Measurements from ENCODE around the gene S100A14. TPM values are rescaled to one million over a fixed set of nuclear protein-coding genes. Genes with fewer than 3 reads are reported as not detected.

S100A14 gene
- total RNA-seq, 1 donor from 2014 or later: not detected

GRCh38 chr1:153568367-153569099 lies 47.6 kb downstream of the S100A14 start:
- peak overlapping the region; percentile 50 for H3K27ac Mint-ChIP-seq
- H3K9me3 Mint-ChIP-seq: no peaks in the 10 kb centered on the region
- H3K36me3 Mint-ChIP-seq (ENCODE audit: low read depth): no peaks in the 10 kb centered on the region
- ATAC-seq (ENCODE audit: low read depth) (peak; percentile 11), DNase-seq (peak; percentile 71)
- peaks cover 48% of the 10 kb centered on the region for H3K4me1 Mint-ChIP-seq
- intact Hi-C loops (cut with micrococcal nuclease): loop anchor here (1.0 kb wide), 6 partner anchors 35 to 216 kb away; partner anchors contain the start of gene CHTOP
- ChIA-PET CTCF (interaction anchor here (0.7 to 6.3 kb wide), 21 partner anchors 17 to 217 kb away, joined by 3 to 119 read pairs (median 4); partner anchors contain the start of genes CHTOP, S100A4, S100A5 and S100A6), POLR2A (interaction anchor here (0.9 to 3.9 kb wide), 5 partner anchors 23 to 66 kb away, joined by 4 to 44 read pairs (median 10); partner anchors contain the start of genes CHTOP, S100A4 and S100A6)
- peaks cover 6% of the 10 kb centered on the region for H3K27me3 Mint-ChIP-seq
- H3K4me3 Mint-ChIP-seq: peak overlapping the region; percentile 55
- peak; percentile 82 for TF ChIP-seq CTCF (IDR thresholded peaks at IDR 0.05)

GRCh38 chr1:153567621-153568366 lies 48.3 kb downstream of the S100A14 start:
- ATAC-seq (ENCODE audit: low read depth): no peak
- DNase-seq: no peak
- POLR2A ChIA-PET: interaction anchor here (0.9 to 3.9 kb wide), 5 partner anchors 23 to 67 kb away, joined by 4 to 44 read pairs (median 10); partner anchors contain the start of genes CHTOP, S100A4 and S100A6

GRCh38 chr1:153566414-153567371 lies 49.4 kb downstream of the S100A14 start:
- peak overlapping the region; percentile 70 for H3K4me3 Mint-ChIP-seq
- TF ChIP-seq CTCF (IDR thresholded peaks at IDR 0.05): no peak
- no peaks in the 10 kb centered on the region for H3K9me3 Mint-ChIP-seq
- DNase-seq (peak; percentile 71), ATAC-seq (ENCODE audit: low read depth) (peak; percentile 82)
- POLR2A ChIA-PET: interaction anchor here (0.6 to 4.3 kb wide), 21 partner anchors 9 to 423 kb away, joined by 3 to 115 read pairs (median 5); partner anchors contain the start of genes CHTOP, ILF2, INTS3 and JTB
- H3K4me1 Mint-ChIP-seq: peaks cover 36% of the 10 kb centered on the region
- H3K36me3 Mint-ChIP-seq (ENCODE audit: low read depth): no peaks in the 10 kb centered on the region
- H3K27ac Mint-ChIP-seq: peak overlapping the region; percentile 99
- H3K27me3 Mint-ChIP-seq: peaks cover 6% of the 10 kb centered on the region
- CTCF ChIA-PET: interaction anchor here (0.7 to 2.4 kb wide), 7 partner anchors 22 to 214 kb away, joined by 3 to 22 read pairs (median 7); partner anchors contain the start of gene S100A6
- intact Hi-C loops (cut with micrococcal nuclease): loop anchor here (1.0 kb wide), 2 partner anchors 21 to 30 kb away; partner anchors contain the start of gene S100A4

More at GRCh38 chr1:153567621-153568366, 48.3 kb downstream of the S100A14 start:
- H3K4me3 Mint-ChIP-seq: no peak overlapping the region
- peaks cover 42% of the 10 kb centered on the region for H3K4me1 Mint-ChIP-seq
- CTCF ChIA-PET: interaction anchor here (0.8 to 6.3 kb wide), 19 partner anchors 17 to 217 kb away, joined by 3 to 119 read pairs (median 4); partner anchors contain the start of genes CHTOP, S100A4, S100A5 and S100A6
- peak overlapping the region; percentile 59 for H3K27ac Mint-ChIP-seq
- intact Hi-C loops (cut with micrococcal nuclease): loop anchor here (1.0 kb wide), 6 partner anchors 34 to 215 kb away; partner anchors contain the start of gene CHTOP
- H3K27me3 Mint-ChIP-seq: peaks cover 6% of the 10 kb centered on the region
- no peaks in the 10 kb centered on the region for H3K36me3 Mint-ChIP-seq (ENCODE audit: low read depth)
- H3K9me3 Mint-ChIP-seq: no peaks in the 10 kb centered on the region
- no peak for TF ChIP-seq CTCF (IDR thresholded peaks at IDR 0.05)

- Mint-ChIP-seq H3K27me3 (peaks cover under 1% of the 10 kb centered on the region), H3K36me3 (ENCODE audit: low read depth) (no peaks in the 10 kb centered on the region), H3K4me3 (peak within 1 kb of the TSS; percentile 82), H3K4me1 (peaks cover 36% of the 10 kb centered on the region), H3K27ac (peak within 1 kb of the TSS; percentile 99), H3K9me3 (no peaks in the 10 kb centered on the region)
- ATAC-seq (ENCODE audit: low read depth) (peak; percentile 75), DNase-seq (peak; percentile 43)
- CTCF ChIA-PET: interaction anchor here (0.7 to 2.4 kb wide), 7 partner anchors 21 to 213 kb away, joined by 3 to 22 read pairs (median 7); partner anchors contain the start of gene S100A6
- intact Hi-C loops (cut with micrococcal nuclease): loop anchor here (1.0 kb wide), 2 partner anchors 20 to 29 kb away; partner anchors contain the start of gene S100A4
- POLR2A ChIA-PET: interaction anchor here (0.6 to 4.3 kb wide), 22 partner anchors 8 to 618 kb away, joined by 3 to 115 read pairs (median 6); partner anchors contain the start of genes CHTOP, ILF2, INTS3 and JTB
- no peak for TF ChIP-seq CTCF (IDR thresholded peaks at IDR 0.05)
Observed at GRCh38 chr1:153565529-153566374, 50.4 kb downstream of the S100A14 start, which contains the start of gene S100A2. TSS of gene S100A2 (minus strand) at chr1:153565844. CDS start at chr1:153563877, 1,967 bp downstream.
